Eye (tissue), 1 donor: Measurements from ENCODE around the gene MAPK14.
A peak's percentile ranks its signal among the peaks of the same experiment; 100 is the strongest.
"Not testable (repeated sequence)": the region's sequence is repeated elsewhere in the genome, so short reads cannot be mapped to it uniquely, and the experiment has no call there.

Experiments used
- DNase-seq: peaks from one replicate; pipeline ENCODE4 v3.0.0-alpha.2; 2015

MAPK14 gene

DNA sequence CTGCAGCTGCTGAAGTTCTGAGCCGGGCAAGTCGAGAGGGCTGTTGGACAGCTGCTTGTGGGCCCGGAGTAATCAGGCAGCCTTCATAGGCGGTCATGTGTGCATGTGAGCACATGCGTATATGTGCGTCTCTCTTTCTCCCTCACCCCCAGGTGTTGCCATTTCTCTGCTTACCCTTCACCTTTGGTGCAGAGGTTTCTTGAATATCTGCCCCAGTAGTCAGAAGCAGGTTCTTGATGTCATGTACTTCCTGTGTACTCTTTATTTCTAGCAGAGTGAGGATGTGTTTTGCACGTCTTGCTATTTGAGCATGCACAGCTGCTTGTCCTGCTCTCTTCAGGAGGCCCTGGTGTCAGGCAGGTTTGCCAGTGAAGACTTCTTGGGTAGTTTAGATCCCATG lies 81.5 kb downstream of the MAPK14 start:
- no peak for DNase-seq

DNA sequence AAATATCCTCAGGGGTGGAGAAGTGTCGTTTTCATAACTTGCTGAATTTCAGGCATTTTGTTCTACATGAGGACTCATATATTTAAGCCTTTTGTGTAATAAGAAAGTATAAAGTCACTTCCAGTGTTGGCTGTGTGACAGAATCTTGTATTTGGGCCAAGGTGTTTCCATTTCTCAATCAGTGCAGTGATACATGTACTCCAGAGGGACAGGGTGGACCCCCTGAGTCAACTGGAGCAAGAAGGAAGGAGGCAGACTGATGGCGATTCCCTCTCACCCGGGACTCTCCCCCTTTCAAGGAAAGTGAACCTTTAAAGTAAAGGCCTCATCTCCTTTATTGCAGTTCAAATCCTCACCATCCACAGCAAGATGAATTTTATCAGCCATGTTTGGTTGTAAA lies 82.4 kb downstream of the MAPK14 start:
- DNase-seq: no peak

- no peak for DNase-seq
Observed at GRCh38 chr6:36110863-36111262, 83.3 kb downstream of the MAPK14 start.

DNA sequence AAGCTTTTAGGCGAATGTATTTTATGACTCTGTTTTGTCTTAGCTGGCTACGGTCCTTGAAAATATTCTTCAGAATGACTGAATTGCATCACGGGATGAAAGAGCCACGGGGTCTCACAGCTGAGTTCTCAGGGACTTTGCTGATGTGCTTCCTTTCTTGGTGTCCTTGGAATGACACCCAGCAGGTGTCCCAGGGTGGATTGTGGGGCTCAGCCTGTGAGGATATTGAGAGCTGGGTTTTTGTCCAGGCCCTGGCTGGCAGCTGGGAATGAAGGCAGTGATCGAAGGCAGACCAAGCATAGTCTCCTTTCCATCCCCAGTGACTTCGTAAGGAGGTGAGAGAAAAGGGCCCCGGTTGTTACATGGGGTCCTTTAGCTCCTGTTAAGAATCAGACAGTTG lies 83.9 kb downstream of the MAPK14 start:
- DNase-seq: no peak

DNA sequence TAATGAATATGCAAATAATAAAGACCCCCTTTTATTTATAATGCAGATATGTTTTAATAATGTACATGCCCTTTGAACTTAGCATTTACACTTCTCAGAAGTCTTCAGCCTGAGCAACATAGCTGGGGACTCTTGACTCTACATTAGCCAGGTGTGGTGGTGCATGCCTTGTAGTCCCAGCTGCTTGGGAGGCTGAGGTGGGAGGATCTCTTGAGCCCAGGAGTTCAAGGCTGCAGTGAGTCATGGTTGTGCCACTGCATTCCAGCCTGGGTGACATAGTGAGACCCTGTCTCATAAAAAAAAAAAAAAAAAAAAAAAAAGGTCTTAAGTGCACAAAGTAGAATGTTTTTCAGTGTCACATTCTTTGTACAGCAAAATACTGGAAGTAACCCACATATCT lies 85.4 kb downstream of the MAPK14 start:
- no peak for DNase-seq

DNA sequence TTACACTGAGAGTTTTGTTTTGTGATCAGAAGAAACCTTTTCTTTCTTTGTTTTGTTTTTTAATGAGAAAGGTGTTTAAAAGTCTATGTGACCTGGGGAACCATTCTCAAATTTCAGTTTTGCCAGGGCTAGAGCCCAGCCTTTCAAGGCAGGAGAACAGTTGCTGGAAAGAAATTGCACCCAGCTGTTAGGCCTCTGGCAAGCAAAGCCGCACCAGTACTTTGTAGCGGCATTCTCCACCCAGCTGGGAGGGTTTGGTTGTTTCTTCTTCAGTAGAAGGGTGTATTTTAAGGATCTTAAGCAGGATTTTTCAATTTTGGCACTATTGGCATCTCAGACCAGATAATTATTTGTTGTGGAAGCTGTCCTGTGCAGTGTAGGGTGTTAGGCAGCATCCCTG lies 86.1 kb downstream of the MAPK14 start:
- no peak for DNase-seq

GRCh38 chr6:36114798-36115408 lies 87.3 kb downstream of the MAPK14 start:
- no peak for DNase-seq

DNA sequence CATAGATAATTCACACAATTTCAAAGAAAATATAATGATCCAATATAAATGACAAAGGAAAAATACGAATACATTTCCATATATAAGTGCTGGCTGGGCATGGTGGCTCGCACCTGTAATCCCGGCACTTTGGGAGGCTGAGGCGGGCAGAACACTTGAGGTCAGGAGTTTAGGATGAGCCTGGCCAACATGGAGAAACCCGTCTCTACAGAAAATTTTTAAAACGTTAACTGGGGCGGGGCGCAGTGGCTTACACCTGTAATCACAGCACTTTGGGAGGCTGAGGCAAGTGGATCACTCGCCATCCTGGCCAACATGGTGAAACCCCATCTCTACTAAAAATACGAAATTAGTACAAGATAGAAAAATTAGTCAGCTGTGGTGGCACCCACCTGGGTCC lies 87.8 kb downstream of the MAPK14 start:
- no peak for DNase-seq

DNA sequence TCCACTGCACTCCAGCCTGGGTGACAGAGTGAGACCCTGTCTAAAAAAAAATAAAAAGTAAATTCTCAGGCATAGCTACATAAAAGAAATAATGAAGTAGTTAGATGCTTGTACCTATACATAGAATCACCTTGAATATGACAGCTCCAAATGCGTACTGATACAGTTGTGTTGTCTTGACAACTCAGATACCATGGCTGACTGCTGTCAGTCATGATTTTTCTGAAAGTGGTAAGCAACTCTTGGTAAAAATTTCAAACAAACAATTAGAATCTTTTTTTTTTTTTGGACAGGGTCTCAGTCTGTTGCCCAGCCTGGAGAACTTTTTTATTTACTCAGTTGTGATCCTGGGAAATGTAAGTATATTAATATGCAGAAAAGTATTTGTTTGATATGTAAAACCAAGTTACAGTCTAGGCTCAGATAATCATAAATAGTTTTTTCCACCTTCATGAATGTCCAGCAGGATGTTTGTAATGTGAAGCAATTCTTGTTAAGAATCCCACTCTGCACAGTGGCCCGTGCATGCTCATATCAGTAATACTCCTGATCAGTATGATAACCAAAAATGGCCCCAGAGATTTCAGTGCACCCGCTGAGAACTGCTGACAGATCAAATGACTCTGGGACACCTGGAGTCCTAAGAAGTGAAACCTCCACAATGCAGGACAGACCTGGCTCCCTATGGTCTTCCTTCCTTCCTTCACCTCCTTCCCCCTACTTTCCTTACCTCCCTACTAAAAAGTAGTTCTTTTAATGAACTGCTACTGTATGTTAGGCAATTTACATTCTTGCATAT lies 88.7 kb downstream of the MAPK14 start:
- no peak for DNase-seq

DNA sequence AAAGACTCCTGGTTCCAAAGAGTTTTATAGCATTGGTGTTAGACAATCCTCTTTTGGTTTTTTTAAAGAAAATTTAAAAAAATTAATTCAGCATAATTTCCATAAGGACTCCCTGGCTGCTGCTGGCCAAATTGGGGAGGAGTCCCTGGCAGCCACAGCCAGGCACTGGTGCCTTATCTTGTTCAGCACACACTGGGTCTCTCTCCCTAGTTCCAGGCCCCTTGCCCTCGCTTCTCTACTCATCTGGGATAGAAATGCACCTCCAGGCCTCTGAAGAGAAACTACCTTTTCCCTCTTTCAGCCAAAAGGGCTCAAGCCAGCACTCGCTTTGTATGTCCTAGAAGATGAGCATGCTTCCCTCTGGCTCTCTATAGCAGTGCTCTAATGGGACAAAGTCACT lies 89.3 kb downstream of the MAPK14 start:
- no peak for DNase-seq

- no peak for DNase-seq
Observed at GRCh38 chr6:36117658-36118549, 90.3 kb downstream of the MAPK14 start.

GRCh38 chr6:36118550-36119107 lies 91.0 kb downstream of the MAPK14 start:
- no peak for DNase-seq

DNA sequence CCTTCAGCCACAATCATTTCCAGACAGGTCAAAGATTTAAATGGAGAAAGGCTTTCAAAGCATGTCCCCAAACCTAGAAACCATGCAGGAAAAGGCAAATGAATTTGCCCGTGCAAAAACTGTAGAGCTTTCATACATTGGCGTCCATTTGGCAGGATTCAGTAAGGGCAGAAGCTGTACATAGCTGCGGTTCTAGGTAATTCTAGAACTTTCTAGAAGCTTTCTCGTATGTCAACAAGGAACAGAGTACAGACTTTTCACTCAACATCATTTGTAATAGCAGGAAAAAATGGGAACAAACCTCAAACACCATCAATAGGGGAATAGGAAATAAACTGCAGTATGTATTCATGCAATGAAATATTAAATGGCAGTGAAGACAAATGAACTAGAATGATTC lies 91.6 kb downstream of the MAPK14 start:
- no peak for DNase-seq

DNA sequence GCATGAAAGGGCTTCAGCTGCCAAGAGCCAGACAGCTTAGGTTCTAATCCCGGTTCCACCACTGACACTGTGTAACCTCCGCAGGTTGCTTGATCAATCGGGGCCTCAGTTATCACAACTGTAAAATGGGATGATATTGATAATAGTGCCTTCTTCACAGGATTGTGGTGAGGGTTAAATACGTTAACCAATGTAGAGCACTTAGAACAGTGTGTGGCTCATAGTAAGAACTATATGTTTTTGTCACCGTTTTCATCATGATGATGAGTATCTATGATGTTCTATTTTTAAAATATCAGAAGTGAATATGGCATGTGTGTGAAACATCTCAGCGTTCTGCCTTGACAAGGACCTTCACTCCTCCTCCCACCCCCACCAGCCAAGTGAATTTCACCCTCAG lies 92.4 kb downstream of the MAPK14 start:
- DNase-seq: no peak

DNA sequence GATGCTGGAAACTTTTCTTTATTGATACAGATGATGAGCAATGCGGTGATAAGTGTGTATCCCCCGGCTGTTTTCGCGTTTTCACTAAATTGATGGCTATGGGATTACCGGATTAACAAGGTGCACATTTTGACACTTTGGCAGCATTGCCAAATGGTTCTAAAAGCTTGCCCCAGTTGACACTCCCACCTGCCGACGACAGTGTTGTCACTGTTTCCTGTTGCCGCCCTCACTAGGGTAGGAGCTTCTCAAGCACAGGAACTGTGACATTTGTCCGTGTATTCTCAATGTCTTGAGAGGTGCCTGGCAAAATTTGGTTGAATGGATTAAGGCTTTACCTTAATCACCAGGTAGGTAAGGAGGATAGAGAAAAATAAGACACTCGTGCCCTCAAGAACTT lies 92.9 kb downstream of the MAPK14 start:
- DNase-seq: no peak

- DNase-seq: no peak
Observed at GRCh38 chr6:36120979-36121786, 93.6 kb downstream of the MAPK14 start.

DNA sequence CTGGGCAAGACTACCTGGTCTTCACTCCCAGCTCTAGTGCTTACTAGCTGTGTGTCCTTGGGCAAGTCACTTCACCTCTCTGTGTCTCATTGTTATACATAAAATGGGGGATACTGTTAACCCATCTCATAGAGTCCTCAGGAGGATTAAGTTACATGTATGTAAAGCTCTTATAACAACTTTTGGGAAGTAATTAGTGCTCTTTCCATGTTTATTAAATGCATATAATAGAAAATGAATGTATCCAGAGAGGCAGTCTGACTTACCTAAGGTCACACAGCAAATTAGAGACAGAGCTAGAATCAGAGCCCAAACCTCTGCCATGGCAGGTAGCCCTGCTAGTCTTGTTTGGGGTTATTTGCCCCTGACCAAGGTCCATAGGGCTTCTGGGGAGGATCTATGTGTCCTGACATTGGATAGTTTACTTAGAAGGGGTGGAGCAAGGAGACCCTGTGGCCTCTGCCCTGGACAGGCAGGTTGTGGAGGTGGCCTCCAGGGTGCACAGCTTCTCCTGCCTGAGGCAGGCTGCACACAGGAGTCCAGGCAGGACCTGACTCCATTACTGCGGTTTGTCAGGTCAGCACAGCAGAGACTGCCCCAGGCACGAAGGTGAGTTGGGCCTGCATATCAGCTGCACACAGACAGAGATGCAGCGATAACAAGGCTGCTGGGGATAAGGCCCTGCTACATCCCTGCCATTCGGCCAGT lies 94.3 kb downstream of the MAPK14 start:
- DNase-seq: no peak

DNA sequence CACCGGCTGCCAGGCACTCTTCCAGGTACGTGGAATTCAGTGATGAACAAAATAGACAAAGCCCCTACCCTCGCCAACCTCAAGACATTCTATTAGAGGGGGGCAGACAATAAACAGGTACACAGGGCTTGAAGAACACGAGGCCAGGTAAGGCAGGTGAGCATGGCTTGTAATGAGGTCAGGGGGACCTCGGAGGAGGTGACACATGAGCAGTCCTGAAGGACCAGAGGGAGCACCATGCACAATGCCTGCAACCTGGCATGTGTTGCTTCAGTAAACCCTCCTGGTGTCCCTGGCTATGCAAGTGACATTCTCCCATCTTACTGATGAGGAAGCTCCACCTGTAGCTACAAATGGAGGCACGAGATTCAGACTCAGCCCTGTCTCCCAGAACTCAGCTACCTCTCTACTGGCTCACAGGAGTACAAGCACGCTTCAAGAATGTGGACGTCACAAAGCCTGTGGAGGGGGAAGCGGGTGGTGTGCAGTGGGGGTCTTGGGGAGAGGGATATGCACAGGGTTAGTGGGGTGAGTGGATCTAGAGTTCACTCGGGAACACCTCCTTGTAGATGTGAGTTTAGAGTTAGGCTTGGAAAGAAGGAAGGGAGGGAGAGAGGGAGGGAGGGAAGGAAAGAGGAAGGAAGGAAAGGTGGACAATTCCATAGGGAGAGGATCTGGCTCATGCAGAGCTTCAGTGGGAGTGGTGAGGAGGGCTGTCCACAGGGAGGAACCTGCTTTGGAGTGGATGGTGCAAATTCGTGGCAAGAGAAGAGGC lies 95.1 kb downstream of the MAPK14 start:
- DNase-seq: no peak

DNA sequence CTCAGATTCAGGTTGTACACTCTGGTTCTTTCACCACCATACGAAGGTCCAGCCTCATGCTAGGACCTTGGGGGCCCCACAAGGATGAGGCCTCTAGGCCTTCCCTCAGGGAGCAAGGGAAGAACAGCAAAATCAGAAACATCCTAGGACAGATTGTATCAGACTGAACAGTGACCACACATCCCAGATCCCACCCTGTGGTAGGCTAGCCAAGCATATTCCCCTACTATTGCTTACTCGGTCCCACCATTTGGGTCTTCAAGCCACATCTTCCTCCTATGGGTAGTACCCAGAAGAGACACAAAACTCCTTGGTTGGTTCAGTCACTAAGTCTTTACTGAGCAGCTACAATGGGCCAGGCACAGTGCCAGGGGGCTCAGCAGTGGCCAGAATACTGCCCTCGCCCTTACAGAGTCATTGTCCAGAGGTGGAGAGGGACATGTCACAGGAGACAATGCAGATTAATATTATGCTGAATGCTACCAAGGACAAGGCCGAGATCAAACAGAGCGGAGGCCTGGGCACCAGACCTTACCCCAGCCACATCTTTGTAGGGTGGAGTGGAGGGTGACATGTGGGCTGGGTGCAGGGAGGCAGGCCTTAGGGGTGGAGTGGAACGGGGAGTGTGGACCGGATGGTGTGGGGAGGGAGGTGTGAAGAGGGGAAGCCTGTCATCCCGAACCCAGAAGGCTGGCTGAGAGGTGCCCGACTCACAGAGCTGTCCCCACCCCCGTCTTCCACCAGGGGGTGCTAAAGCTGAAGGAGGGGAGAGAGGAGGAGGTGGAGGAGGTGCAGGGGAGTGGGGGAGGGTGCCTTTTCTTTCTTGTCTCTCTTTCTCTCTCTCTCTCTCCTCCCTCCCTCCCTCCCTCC lies 95.9 kb downstream of the MAPK14 start:
- peak; percentile 90 for DNase-seq

- DNase-seq: not testable (repeated sequence)
Observed at GRCh38 chr6:36124346-36124745, 96.7 kb downstream of the MAPK14 start.
